Activated T-cell treated with anti-CD3 and anti-CD28 coated beads for 48 hours (primary cell): ENCODE results near the gene SPANXN1.
"Not testable (repeated sequence)": the region's sequence is repeated elsewhere in the genome, so short reads cannot be mapped to it uniquely, and the experiment has no call there.

ENCODE experiments used
- DNase-seq: peaks from one replicate; pipeline ENCODE4 v3.0.0-alpha.2; 2020; ENCODE audit warnings: low read depth

The SPANXN1 gene

GRCh38 chrX:145247203-145247602, at the start of gene SPANXN1:
TSS of gene SPANXN1 (plus strand) at chrX:145247503. CDS start at chrX:145247587, 84 bp downstream.
- not testable (repeated sequence) for DNase-seq

GRCh38 chrX:145199078-145199477, 48.2 kb upstream of the SPANXN1 start:
- DNase-seq, result no peak

GRCh38 chrX:145213504-145213903, 33.8 kb upstream of the SPANXN1 start:
- DNase-seq, result no peak

- DNase-seq, result no peak
Measured at GRCh38 chrX:145292218-145292617, 44.9 kb downstream of the SPANXN1 start.
